Panc1 (cell line): ENCODE data around the gene NOPCHAP1.

Source experiments
- POLR2AphosphoS5 ChIP-seq: IDR thresholded peaks from 2 replicates; pipeline ENCODE4 v1.6.1; 2012; ENCODE audit warnings: mild to moderate bottlenecking, low read depth, low read length, moderate library complexity
- TF ChIP-seq, protein P1 (sequence below): fragments of 450-650 bp; IDR thresholded peaks from 2 replicates; pipeline ENCODE4 v1.5.1; 2017; ENCODE audit warnings: mild to moderate bottlenecking
- TF ChIP-seq, protein P2 (sequence below), 2 experiments: IDR thresholded peaks; 2 replicates each; pipeline ENCODE4 v1.6.1; 2011 to 2012; ENCODE audit warnings: low read depth in 2 of 2, control low read depth in 1 of 2, low read length in 1 of 2, mild to moderate bottlenecking in 1 of 2, moderate library complexity in 1 of 2; ENCODE audit not compliant: insufficient read depth in 1 of 2

DNA sequence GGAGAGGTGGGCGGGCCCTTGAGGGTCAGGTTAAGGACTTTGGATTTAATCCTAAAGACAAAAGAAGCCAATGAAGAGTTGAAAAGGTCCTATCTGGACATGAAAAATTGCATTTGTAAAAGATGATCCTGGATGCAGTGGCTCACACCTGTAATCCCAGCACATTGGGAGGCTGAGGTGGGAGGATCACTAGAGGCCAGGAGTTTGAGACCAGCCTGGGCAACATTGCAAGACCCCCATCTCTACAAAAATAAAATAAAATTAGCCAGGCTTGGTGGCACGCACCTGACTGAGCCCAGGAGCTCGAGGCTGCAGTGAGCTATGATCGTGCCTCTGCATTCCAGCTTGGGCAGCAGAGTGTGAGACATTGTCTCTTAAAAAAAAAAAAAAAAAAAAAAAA lies 25.7 kb upstream of the NOPCHAP1 start:
- TF ChIP-seq, protein P1, sequence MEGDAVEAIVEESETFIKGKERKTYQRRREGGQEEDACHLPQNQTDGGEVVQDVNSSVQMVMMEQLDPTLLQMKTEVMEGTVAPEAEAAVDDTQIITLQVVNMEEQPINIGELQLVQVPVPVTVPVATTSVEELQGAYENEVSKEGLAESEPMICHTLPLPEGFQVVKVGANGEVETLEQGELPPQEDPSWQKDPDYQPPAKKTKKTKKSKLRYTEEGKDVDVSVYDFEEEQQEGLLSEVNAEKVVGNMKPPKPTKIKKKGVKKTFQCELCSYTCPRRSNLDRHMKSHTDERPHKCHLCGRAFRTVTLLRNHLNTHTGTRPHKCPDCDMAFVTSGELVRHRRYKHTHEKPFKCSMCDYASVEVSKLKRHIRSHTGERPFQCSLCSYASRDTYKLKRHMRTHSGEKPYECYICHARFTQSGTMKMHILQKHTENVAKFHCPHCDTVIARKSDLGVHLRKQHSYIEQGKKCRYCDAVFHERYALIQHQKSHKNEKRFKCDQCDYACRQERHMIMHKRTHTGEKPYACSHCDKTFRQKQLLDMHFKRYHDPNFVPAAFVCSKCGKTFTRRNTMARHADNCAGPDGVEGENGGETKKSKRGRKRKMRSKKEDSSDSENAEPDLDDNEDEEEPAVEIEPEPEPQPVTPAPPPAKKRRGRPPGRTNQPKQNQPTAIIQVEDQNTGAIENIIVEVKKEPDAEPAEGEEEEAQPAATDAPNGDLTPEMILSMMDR, result no peak
- TF ChIP-seq, protein P2, sequence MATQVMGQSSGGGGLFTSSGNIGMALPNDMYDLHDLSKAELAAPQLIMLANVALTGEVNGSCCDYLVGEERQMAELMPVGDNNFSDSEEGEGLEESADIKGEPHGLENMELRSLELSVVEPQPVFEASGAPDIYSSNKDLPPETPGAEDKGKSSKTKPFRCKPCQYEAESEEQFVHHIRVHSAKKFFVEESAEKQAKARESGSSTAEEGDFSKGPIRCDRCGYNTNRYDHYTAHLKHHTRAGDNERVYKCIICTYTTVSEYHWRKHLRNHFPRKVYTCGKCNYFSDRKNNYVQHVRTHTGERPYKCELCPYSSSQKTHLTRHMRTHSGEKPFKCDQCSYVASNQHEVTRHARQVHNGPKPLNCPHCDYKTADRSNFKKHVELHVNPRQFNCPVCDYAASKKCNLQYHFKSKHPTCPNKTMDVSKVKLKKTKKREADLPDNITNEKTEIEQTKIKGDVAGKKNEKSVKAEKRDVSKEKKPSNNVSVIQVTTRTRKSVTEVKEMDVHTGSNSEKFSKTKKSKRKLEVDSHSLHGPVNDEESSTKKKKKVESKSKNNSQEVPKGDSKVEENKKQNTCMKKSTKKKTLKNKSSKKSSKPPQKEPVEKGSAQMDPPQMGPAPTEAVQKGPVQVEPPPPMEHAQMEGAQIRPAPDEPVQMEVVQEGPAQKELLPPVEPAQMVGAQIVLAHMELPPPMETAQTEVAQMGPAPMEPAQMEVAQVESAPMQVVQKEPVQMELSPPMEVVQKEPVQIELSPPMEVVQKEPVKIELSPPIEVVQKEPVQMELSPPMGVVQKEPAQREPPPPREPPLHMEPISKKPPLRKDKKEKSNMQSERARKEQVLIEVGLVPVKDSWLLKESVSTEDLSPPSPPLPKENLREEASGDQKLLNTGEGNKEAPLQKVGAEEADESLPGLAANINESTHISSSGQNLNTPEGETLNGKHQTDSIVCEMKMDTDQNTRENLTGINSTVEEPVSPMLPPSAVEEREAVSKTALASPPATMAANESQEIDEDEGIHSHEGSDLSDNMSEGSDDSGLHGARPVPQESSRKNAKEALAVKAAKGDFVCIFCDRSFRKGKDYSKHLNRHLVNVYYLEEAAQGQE (IDR thresholded peaks at IDR 0.05; ENCODE audit: insufficient read depth in 1 of 2, low read depth in 2 of 2, low read length in 1 of 2), result no peak
- no peak for TF ChIP-seq POLR2AphosphoS5
